Measurements from ENCODE around the gene PIM1.
"Not testable (repeated sequence)": the region's sequence is repeated elsewhere in the genome, so short reads cannot be mapped to it uniquely, and the experiment has no call there.

The PIM1 gene

GRCh38 chr6:37192666-37193065 is 22.7 kb downstream of the PIM1 start:
- no peak for DNase-seq (ENCODE audit: low read depth)

GRCh38 chr6:37194886-37195285 is 24.9 kb downstream of the PIM1 start:
- DNase-seq (ENCODE audit: low read depth); H3K4me3 ChIP-seq (ENCODE audit: control insufficient read depth, low read depth, low read length): not testable (repeated sequence)

More at GRCh38 chr6:37192666-37193065, 22.7 kb downstream of the PIM1 start:
- TF ChIP-seq, protein P1, sequence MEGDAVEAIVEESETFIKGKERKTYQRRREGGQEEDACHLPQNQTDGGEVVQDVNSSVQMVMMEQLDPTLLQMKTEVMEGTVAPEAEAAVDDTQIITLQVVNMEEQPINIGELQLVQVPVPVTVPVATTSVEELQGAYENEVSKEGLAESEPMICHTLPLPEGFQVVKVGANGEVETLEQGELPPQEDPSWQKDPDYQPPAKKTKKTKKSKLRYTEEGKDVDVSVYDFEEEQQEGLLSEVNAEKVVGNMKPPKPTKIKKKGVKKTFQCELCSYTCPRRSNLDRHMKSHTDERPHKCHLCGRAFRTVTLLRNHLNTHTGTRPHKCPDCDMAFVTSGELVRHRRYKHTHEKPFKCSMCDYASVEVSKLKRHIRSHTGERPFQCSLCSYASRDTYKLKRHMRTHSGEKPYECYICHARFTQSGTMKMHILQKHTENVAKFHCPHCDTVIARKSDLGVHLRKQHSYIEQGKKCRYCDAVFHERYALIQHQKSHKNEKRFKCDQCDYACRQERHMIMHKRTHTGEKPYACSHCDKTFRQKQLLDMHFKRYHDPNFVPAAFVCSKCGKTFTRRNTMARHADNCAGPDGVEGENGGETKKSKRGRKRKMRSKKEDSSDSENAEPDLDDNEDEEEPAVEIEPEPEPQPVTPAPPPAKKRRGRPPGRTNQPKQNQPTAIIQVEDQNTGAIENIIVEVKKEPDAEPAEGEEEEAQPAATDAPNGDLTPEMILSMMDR (conservative IDR thresholded peaks at IDR 0.05; ENCODE audit: control insufficient read depth, insufficient read depth, low read depth, low read length): no peak
- H3K4me3 ChIP-seq (ENCODE audit: control insufficient read depth, low read depth, low read length): no peak overlapping the region

DNA sequence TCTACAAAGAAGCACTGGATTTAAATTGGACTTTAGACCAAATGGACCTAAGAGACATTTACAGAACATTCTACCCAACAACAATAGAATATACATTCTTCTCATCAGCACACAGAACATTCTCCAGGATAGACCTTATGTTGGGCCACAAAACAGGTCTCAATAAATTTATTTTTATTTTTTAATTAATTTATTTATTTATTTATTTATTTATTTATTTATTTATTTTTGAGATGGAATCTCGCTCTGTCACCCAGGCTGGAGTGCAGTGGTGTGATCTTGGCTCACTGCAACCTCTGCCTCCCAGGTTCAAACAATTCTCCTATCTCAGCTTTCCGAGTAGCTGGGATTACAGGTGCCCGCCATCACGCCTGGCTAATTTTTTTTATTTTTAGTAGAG is 26.5 kb downstream of the PIM1 start:
- DNase-seq (ENCODE audit: low read depth); H3K4me3 ChIP-seq (ENCODE audit: control insufficient read depth, low read depth, low read length): not testable (repeated sequence)

DNA sequence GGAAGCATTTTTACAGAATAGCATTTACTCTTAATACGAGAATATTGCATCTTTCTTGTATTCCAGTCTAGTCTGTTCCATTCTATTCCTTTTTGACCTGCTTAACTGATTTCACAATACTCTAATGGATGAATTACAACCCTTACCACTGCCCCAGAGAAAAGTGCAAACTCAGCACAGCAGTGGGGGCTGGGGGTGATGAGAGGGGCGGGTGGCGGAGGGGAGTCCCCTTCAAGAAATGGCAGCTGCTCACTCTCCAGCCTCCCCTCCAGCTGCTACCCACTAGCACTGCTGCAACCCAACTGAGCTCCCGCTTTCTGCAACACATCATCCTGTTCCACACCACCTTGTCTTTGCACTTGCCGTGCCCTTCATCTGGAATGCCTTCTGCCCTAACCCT is 30.1 kb downstream of the PIM1 start:
- DNase-seq (ENCODE audit: low read depth): no peak
- H3K4me3 ChIP-seq (ENCODE audit: control insufficient read depth, low read depth, low read length): no peak overlapping the region
- TF ChIP-seq, protein P1 (conservative IDR thresholded peaks at IDR 0.05; ENCODE audit: control insufficient read depth, insufficient read depth, low read depth, low read length): no peak

DNA sequence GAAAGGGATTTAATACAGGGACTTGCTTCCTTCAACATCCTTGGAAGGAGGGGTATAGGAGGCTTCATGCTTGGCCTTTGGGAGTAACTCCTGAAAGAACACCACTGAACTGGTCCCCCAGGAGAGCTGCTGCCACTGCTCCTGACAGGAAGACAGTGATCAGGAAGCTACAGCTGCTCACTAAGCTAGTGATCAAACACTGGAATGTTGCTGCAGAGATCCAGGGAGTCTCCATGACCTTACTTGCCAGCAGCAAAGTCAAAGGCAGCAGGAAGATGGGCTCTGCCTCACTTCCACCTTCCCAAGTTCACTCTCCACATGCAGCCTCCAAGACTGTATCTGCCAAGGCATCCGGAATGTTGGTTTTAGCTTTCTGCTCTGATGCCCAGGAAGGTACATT is 31.8 kb downstream of the PIM1 start:
- TF ChIP-seq, protein P1 (conservative IDR thresholded peaks at IDR 0.05; ENCODE audit: control insufficient read depth, insufficient read depth, low read depth, low read length): no peak
- H3K4me3 ChIP-seq (ENCODE audit: control insufficient read depth, low read depth, low read length): no peak overlapping the region
- DNase-seq (ENCODE audit: low read depth): no peak

DNA sequence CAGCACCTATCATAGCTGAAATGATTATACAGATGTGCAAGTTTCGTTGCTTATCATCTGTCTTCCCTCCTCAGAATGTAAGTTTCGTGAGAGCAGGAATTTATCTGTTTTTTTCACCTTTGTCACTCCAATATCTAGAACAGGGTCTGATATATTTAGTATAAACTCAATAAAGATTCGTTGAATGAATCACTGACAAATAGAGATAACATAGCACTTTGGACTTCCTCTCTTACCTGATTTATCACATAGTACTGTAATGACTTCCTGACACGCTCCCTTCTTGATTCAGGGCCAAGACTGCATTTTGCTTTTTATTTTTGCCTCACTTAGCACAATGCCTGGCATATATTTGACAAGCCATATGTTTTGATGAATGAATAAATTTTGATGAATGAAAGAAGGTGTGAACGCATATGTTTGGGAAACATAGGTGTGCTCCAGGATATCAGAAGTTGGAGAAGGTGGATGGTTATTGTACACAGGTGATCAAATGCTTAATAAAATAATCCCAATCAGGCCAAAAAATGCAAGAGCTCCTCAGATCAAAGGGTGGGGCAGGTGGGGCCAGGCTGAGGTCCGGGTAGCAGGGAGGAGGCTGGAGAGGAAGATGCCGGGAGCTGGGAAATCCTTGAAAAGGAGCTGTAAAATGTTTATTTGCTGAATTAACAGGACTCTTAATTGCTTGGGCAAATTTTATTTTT is 33.0 kb downstream of the PIM1 start:
- H3K4me3 ChIP-seq (ENCODE audit: control insufficient read depth, low read depth, low read length): no peak overlapping the region
- DNase-seq (ENCODE audit: low read depth): no peak
- TF ChIP-seq, protein P1 (conservative IDR thresholded peaks at IDR 0.05; ENCODE audit: control insufficient read depth, insufficient read depth, low read depth, low read length): no peak

DNA sequence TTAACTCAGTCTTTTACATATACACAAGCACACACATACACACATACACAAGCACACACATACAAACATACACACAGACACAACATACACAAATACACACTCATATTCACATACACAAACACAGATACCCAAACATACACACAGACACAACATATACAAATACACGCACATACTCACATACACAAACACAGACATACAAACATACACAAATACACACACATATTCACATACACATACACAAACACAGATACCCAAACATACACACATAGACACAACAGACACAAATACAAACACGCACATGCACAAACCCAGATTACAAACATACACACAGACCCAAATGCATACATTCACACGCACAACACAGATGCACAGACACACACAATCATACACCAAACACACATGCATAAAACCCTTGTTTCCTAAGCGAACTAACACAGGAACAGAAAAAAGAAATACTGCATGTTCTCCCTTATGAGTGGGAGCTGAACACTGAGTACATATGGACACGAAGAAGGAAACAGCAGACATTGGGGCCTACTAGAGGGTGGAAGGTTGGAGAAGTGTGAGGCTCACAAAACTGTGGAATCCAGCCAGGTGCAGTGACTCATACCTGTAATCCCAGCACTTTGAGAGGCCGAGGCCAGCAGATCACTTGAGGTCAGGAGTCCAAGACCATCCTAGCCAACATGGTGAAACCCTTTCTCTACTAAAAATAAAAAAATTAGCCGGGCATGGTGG is 34.2 kb downstream of the PIM1 start:
- DNase-seq (ENCODE audit: low read depth): peak; percentile 62
- TF ChIP-seq, protein P1 (conservative IDR thresholded peaks at IDR 0.05; ENCODE audit: control insufficient read depth, insufficient read depth, low read depth, low read length): no peak
- no peak overlapping the region for H3K4me3 ChIP-seq (ENCODE audit: control insufficient read depth, low read depth, low read length)

All from fibroblast of mammary gland (primary cell).